Activated CD4-positive, alpha-beta T cell treated with anti-CD3 and anti-CD28 coated beads, Interleukin-2, Interleukin-6, amounts not matched to agents 100 ng/mL and 50 ng/mL, durations not matched to agents 16 hours and 8 hours (primary cell): ENCODE results near the gene ACAP3.

Experiments
- DNase-seq: peaks from one replicate; pipeline ENCODE4 v3.0.0-alpha.2; 2020

The ACAP3 gene

GRCh38 chr1:1242461-1243265, 65.1 kb downstream of the ACAP3 start:
- DNase-seq = no peak
